Endothelial cell of umbilical vein (primary cell): Measurements from ENCODE around the gene STK32C. TPM values are rescaled to one million over a fixed set of nuclear protein-coding genes. Genes with fewer than 3 reads are reported as not detected.

Experiments
- BruUV-seq: library from RNA; stranded (reverse); fragments of 400-500 nt; replicated peaks from 2 replicates; lab custom pipeline; 2021; lab: Mats Ljungman, UMichigan
- CTCF ChIA-PET: fragments of 300-600, 350-600 bp; sonication (Branson Sonifier 250); formaldehyde crosslinking; loops from one replicate; lab custom pipeline; 2021; ENCODE audit warnings: antibody characterized with exemption, inconsistent platforms; lab: Charles Lee
- POLR2A ChIA-PET: fragments of 300-600, 350-600 bp; sonication (Branson Sonifier 250); formaldehyde crosslinking; loops from one replicate; lab custom pipeline; 2021; ENCODE audit warnings: antibody characterized with exemption, inconsistent platforms; lab: Charles Lee
- DNase-seq: peaks from one replicate; pipeline ENCODE4 v3.0.0-alpha.2; 2011; ENCODE audit warnings: low read depth, low spot score
- FAIRE-seq: peaks from 2 replicates; lab custom pipeline; 2011; peaks lifted over from hg19 to GRCh38; lab: Jason Lieb, UNC
- H2AFZ ChIP-seq: 2 replicates; pipeline ENCODE4 v1.6.0; 2012; ENCODE audit warnings: low read depth, low read length, control low read depth, inconsistent platforms
- H3K27ac ChIP-seq: 2 replicates; pipeline ENCODE4 v1.5.1; 2011; ENCODE audit warnings: low read depth, mild to moderate bottlenecking, control low read depth, low read length, moderate library complexity; ENCODE audit not compliant: insufficient read depth
- H3K27me3 ChIP-seq, 2 experiments: 2 replicates each; pipeline versions ENCODE4 v1.6.0 to v1.6.1; 2011; ENCODE audit warnings: low read length in 2 of 2, mixed read lengths in 1 of 2; ENCODE audit not compliant: control insufficient read depth in 2 of 2, insufficient read depth in 2 of 2
- H3K36me3 ChIP-seq, 2 experiments: 2 replicates in 1 of 2; 3 replicates in 1 of 2; pipeline ENCODE4 v1.5.1; 2011; ENCODE audit warnings: low read length in 2 of 2, mild to moderate bottlenecking in 1 of 2, moderate library complexity in 1 of 2; ENCODE audit not compliant: control insufficient read depth in 2 of 2, insufficient read depth in 2 of 2; ENCODE audit errors: extremely low read depth in 1 of 2
- H3K4me1 ChIP-seq: 3 replicates; pipeline ENCODE4 v1.5.1; 2011; ENCODE audit warnings: mild to moderate bottlenecking, low read length; ENCODE audit not compliant: control insufficient read depth, insufficient read depth; ENCODE audit errors: extremely low read depth
- H3K4me2 ChIP-seq: 2 replicates; pipeline ENCODE4 v1.6.1; 2011; ENCODE audit warnings: low read length, control low read depth, mixed read lengths; ENCODE audit not compliant: insufficient read depth
- H3K4me3 ChIP-seq, 3 experiments: fragments of 200-600 bp in 1 of 3; sonication (generic), shearing (Covaris generic) in 1 of 3; replicated peaks in 1 of 3; 2 replicates each; pipeline ENCODE4 v1.5.1; 2011 to 2016; ENCODE audit warnings: control low read depth in 3 of 3, low read length in 3 of 3, mild to moderate bottlenecking in 2 of 3, inconsistent platforms in 1 of 3, low read depth in 1 of 3, moderate library complexity in 1 of 3; ENCODE audit not compliant: insufficient read depth in 1 of 3
- H3K79me2 ChIP-seq: 2 replicates; pipeline ENCODE4 v1.6.0; 2012; ENCODE audit warnings: low read length, inconsistent platforms; ENCODE audit not compliant: control insufficient read depth, insufficient read depth
- H3K9ac ChIP-seq: replicated peaks from 2 replicates; pipeline ENCODE3; 2011; ENCODE audit warnings: low read length, control low read depth; ENCODE audit not compliant: insufficient read depth; ENCODE audit errors: extremely low read depth
- H3K9me1 ChIP-seq: replicated peaks from 3 replicates; pipeline ENCODE4 v1.6.0; 2011; ENCODE audit warnings: mild to moderate bottlenecking, low read length; ENCODE audit not compliant: control insufficient read depth, insufficient read depth; ENCODE audit errors: extremely low read depth
- H3K9me3 ChIP-seq: replicated peaks from 2 replicates; pipeline ENCODE4 v1.5.1; 2012; ENCODE audit warnings: low read length, inconsistent platforms; ENCODE audit not compliant: control insufficient read depth, insufficient read depth
- H4K20me1 ChIP-seq: replicated peaks from 2 replicates; pipeline ENCODE3; 2011; ENCODE audit warnings: mild to moderate bottlenecking, low read length; ENCODE audit not compliant: control insufficient read depth, insufficient read depth; ENCODE audit errors: extremely low read depth
- CTCF ChIP-seq, 2 donors: IDR thresholded peaks; 1 replicate in 1 of 2; 2 replicates in 1 of 2; pipeline ENCODE4 v1.5.1; 2011; ENCODE audit warnings: low read length in 2 of 2, mild to moderate bottlenecking in 2 of 2, moderate library complexity in 2 of 2, control low read depth in 1 of 2, inconsistent platforms in 1 of 2, low read depth in 1 of 2; ENCODE audit not compliant: insufficient read depth in 1 of 2; ENCODE audit errors: extremely low read depth in 1 of 2
- EZH2 ChIP-seq: IDR thresholded peaks from 2 replicates; pipeline ENCODE4 v1.6.1; 2012; ENCODE audit warnings: borderline replicate concordance, low read depth, mild to moderate bottlenecking, moderate library complexity, low read length, inconsistent platforms; ENCODE audit not compliant: severe bottlenecking
- FOS ChIP-seq: IDR thresholded peaks from 2 replicates; pipeline ENCODE4 v1.6.1; 2011; ENCODE audit warnings: mild to moderate bottlenecking, low read length, moderate library complexity, borderline replicate concordance; ENCODE audit not compliant: insufficient read depth
- GATA2 ChIP-seq: IDR thresholded peaks from 2 replicates; pipeline ENCODE4 v1.7.0; 2011; ENCODE audit warnings: low read depth, mild to moderate bottlenecking, moderate library complexity, mixed read lengths, low read length; ENCODE audit not compliant: insufficient read length, insufficient read depth
- JUN ChIP-seq: IDR thresholded peaks from 2 replicates; pipeline ENCODE4 v1.6.1; 2011; ENCODE audit warnings: borderline replicate concordance, low read depth; ENCODE audit not compliant: insufficient read length, insufficient read depth
- MAX ChIP-seq: IDR thresholded peaks from 2 replicates; pipeline ENCODE4 v1.6.1; 2011; ENCODE audit not compliant: insufficient read depth, insufficient read length
- MYC ChIP-seq: IDR thresholded peaks from one replicate; pipeline ENCODE4 v1.6.1; 2011; ENCODE audit warnings: mild to moderate bottlenecking, low read depth, low read length
- POLR2A ChIP-seq: IDR thresholded peaks from 2 replicates; pipeline ENCODE4 v1.6.1; 2012; ENCODE audit warnings: low read depth, mild to moderate bottlenecking, control low read depth, low read length
- POLR2AphosphoS5 ChIP-seq: IDR thresholded peaks from 2 replicates; pipeline ENCODE4 v1.6.1; 2012; ENCODE audit warnings: low read depth, mild to moderate bottlenecking, control low read depth, low read length, moderate library complexity; ENCODE audit not compliant: insufficient read depth
- dilution Hi-C: fragments of 300-500 bp; cut with MboI; formaldehyde crosslinking; loops from one replicate; pipeline ENCODE4 v1.15.0; 2019; ENCODE audit warnings: low sequenced_read_pairs; ENCODE audit not compliant: extremely low pct_ligation_motif_present
- intact Hi-C: fragments of 100-400 bp; cut with micrococcal nuclease; formaldehyde crosslinking; loops from one replicate; pipeline ENCODE4 v1.10.0; 2022
- polyA plus RNA-seq, 4 experiments: library from polyadenylated mRNA; depleted of rRNA in 3 of 4; stranded (reverse) in 3 of 4; unstranded in 1 of 4; fragments of >200 nt; gene quantifications; 2 replicates each; pipeline versions ENCODE4 v1.2.1 to v1.2.3, GENCODE V29; 2011 to 2012; ENCODE audit warnings: missing spikeins in 1 of 4
- total RNA-seq: library from RNA; stranded (reverse); gene quantifications from 2 replicates; pipeline ENCODE4 v1.2.3, GENCODE V29; 2021

STK32C gene
- total and polyA plus RNA-seq, 2 donors (not counting 3 experiments of a cell fraction or from before 2014, with no cell fraction given) = 5.4 to 14.1 TPM

- intact Hi-C loops = no loop called here
- no peak overlapping the region for H3K4me3 ChIP-seq
- TF ChIP-seq JUN (no peak), MYC (no peak), EZH2 (no peak), MAX (no peak), POLR2AphosphoS5 (no peak), POLR2A (no peak), GATA2 (no peak), CTCF (IDR thresholded peaks at IDR 0.05; ENCODE audit: extremely low read depth in 1 of 2, insufficient read depth in 1 of 2, low read depth in 1 of 2, low read length in 2 of 2) (no peak), FOS (no peak)
- H3K27me3 ChIP-seq = no peaks in the 10 kb centered on the region
- H3K4me1 ChIP-seq = no peaks in the 10 kb centered on the region
- H3K9me3 ChIP-seq = no peaks in the 10 kb centered on the region
- no peaks in the 10 kb centered on the region for H3K9me1 ChIP-seq
- no peaks in the 10 kb centered on the region for H4K20me1 ChIP-seq
- H2AFZ ChIP-seq = no peak overlapping the region
- DNase-seq = no peak
- H3K79me2 ChIP-seq = no peaks in the 10 kb centered on the region
- H3K27ac ChIP-seq = no peak overlapping the region
- POLR2A ChIA-PET = no interaction called here
- no peak overlapping the region for H3K9ac ChIP-seq
- CTCF ChIA-PET = no interaction called here
- FAIRE-seq = no peak
- dilution Hi-C loops = no loop called here
- H3K36me3 ChIP-seq = no peaks in the 10 kb centered on the region
- no peak overlapping the region for H3K4me2 ChIP-seq
- BruUV-seq = no TSS peak
These were observed 93.8 kb downstream of the STK32C start for GRCh38 chr10:132213917-132214316.
